SK-N-SH treated with all-trans-retinoic acid at 6 μM for 48 hours (cell line): ENCODE data around the gene BRF1.
"Not testable (repeated sequence)": the region's sequence is repeated elsewhere in the genome, so short reads cannot be mapped to it uniquely, and the experiment has no call there.

Source experiments
- ATAC-seq: fragments of 200-7000 bp; cut with Tn5 transposase; 3 replicates; pipeline ENCODE4 v1.9.1; 2020; ENCODE audit warnings: mild to moderate bottlenecking, moderate library complexity
- ARNTL ChIP-seq: fragments of 450-650 bp; formaldehyde crosslinking; IDR thresholded peaks from 2 replicates; pipeline ENCODE4 v1.5.0; 2020; ENCODE audit warnings: low read depth, mild to moderate bottlenecking, moderate library complexity, borderline replicate concordance
- BACH2 ChIP-seq: fragments of 250-450 bp; sonication (Bioruptor Pico); IDR thresholded peaks from 2 replicates; pipeline ENCODE4 v1.9.0; 2021; ENCODE audit warnings: mild to moderate bottlenecking, borderline replicate concordance
- CSDC2 ChIP-seq: fragments of 250-450 bp; sonication (Bioruptor Pico); IDR thresholded peaks from 2 replicates; pipeline ENCODE4 v1.5.0; 2020; ENCODE audit warnings: mild to moderate bottlenecking, moderate library complexity
- ESRRG ChIP-seq: fragments of 250-450 bp; sonication (Bioruptor Pico); IDR thresholded peaks from 2 replicates; pipeline ENCODE4 v1.6.1; 2021; ENCODE audit warnings: mild to moderate bottlenecking
- ISL1 ChIP-seq: fragments of 250-450 bp; sonication (Bioruptor Pico); IDR thresholded peaks from 2 replicates; pipeline ENCODE4 v2.1.2; 2022; ENCODE audit warnings: mild to moderate bottlenecking, moderate library complexity
- OSR1 ChIP-seq: fragments of 250-450 bp; sonication (Bioruptor Pico); IDR thresholded peaks from 2 replicates; pipeline ENCODE4 v1.8.0; 2022; ENCODE audit warnings: moderate library complexity, mild to moderate bottlenecking, inconsistent platforms
- PPARA ChIP-seq: fragments of 250-450 bp; sonication (Bioruptor Pico); IDR thresholded peaks from 2 replicates; pipeline ENCODE4 v1.5.0; 2020; ENCODE audit warnings: mild to moderate bottlenecking, borderline replicate concordance
- RARB ChIP-seq: fragments of 250-450 bp; sonication (Bioruptor Pico); IDR thresholded peaks from 2 replicates; pipeline ENCODE4 v1.8.0; 2021; ENCODE audit warnings: mild to moderate bottlenecking, moderate library complexity
- SNAI2 ChIP-seq: fragments of 250-450 bp; sonication (Bioruptor Pico); IDR thresholded peaks from 2 replicates; pipeline ENCODE4 v1.5.0; 2020; ENCODE audit warnings: mild to moderate bottlenecking, moderate library complexity
- TCF4 ChIP-seq: fragments of 250-450 bp; sonication (Bioruptor Pico); IDR thresholded peaks from 2 replicates; pipeline ENCODE4 v1.8.0; 2021; ENCODE audit warnings: mild to moderate bottlenecking, moderate library complexity, borderline replicate concordance
- TOX ChIP-seq: fragments of 250-450 bp; sonication (Bioruptor Pico); IDR thresholded peaks from 2 replicates; pipeline ENCODE4 v1.8.0; 2021; ENCODE audit warnings: mild to moderate bottlenecking, moderate library complexity, borderline replicate concordance
- ZC3H10 ChIP-seq: fragments of 250-450 bp; sonication (Bioruptor Pico); IDR thresholded peaks from 2 replicates; pipeline ENCODE4 v1.5.1; 2021; ENCODE audit warnings: mild to moderate bottlenecking, moderate library complexity
- ZFP3 ChIP-seq: fragments of 250-450 bp; sonication (Bioruptor Pico); IDR thresholded peaks from 2 replicates; pipeline ENCODE4 v1.5.0; 2020; ENCODE audit warnings: mild to moderate bottlenecking, moderate library complexity
- ZFP30 ChIP-seq: fragments of 450-650 bp; formaldehyde crosslinking; IDR thresholded peaks from 2 replicates; pipeline ENCODE4 v1.5.0; 2022; ENCODE audit warnings: mild to moderate bottlenecking, moderate library complexity
- ZNF565 ChIP-seq: fragments of 450-650 bp; formaldehyde crosslinking; conservative IDR thresholded peaks from 2 replicates; pipeline ENCODE4 v1.5.0; 2020; ENCODE audit warnings: low read depth, mild to moderate bottlenecking, moderate library complexity
- TF ChIP-seq, protein P1 (sequence below): fragments of 250-450 bp; sonication (Bioruptor Pico); IDR thresholded peaks from 2 replicates; pipeline ENCODE4 v1.5.1; 2020; ENCODE audit warnings: low read depth, mild to moderate bottlenecking, moderate library complexity
- TF ChIP-seq, protein P2 (sequence below): fragments of 250-450 bp; sonication (Bioruptor Pico); IDR thresholded peaks from 2 replicates; pipeline ENCODE4 v1.5.0; 2020; ENCODE audit warnings: mild to moderate bottlenecking, moderate library complexity
- TF ChIP-seq, protein P3 (sequence below): fragments of 250-450 bp; sonication (Bioruptor Pico); IDR thresholded peaks from 2 replicates; pipeline ENCODE4 v1.5.1; 2021; ENCODE audit warnings: mild to moderate bottlenecking, moderate library complexity
- TF ChIP-seq, protein P4 (sequence below): fragments of 250-450 bp; sonication (Bioruptor Pico); IDR thresholded peaks from 2 replicates; pipeline ENCODE4 v1.8.0; 2021; ENCODE audit warnings: low read depth, mild to moderate bottlenecking, moderate library complexity, borderline replicate concordance

Gene BRF1

DNA sequence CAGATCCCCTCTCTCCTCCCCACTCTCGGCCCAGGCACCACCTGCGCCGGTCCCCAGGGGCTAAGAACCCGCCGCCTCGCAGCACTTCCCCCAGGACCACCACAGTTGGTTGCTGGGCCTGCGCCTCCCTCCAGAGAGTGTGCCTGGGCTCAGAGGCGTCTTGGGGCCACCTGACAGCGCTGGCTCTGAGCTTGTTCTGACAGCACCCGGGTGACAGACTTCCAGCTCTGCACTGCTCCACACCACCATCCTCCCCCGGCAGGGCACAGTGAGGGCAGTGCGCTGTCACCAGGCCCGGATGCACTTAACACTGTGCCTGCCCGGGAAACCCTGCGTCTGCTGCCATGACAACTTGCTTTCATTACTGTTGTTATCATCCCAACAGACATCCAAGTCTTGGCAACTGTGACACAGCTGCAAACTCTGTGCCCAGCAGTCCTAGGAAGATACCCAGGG lies 6.6 kb downstream of the BRF1 start:
- TF ChIP-seq TCF4 (CRISPR knock-in tag) (peak; percentile 45; the same call in 1 of the 2 replicates), ESRRG (no peak)
- ATAC-seq, result peak; percentile 98

DNA sequence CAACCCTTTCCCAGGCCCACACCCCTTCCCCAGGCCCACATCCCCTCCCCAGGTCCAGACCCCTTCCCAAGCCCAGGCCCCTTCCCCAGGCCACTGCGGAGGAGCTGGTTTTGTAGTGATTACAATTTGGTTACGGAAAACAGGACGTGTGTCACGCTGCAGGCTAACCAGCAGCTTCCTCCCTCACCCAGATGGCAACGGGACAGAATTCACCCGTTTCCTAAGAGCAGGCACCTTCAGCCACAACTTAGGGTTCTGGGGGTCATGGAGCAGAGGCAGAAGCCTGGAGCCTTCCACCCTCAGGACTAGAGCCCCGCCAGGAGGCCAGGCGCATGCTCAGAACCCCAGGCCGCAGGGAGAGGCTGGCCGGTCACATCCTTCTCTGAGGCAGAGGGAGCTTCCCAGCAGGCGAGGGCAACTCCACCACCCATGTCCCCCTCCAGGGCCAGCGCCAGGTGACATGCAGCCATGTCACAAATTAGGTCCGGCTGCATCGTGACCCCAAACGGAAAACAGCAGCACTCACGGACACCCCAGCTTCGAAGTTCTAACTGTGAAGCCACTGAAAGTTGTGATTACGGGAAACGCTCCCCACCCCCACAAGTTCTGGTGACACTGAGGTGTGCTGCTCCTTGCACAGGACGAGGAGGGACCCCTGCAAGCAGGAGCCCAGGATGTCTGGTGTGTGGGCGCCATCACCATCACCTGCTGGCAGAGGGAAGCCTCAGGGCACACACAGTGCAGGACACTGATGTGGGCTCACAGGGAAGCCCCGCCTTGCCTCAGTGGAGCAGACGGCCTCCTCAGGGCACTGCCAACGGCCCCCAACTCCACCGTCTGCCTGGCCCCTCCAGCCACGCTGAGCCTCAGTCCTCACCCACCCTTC lies 7.7 kb downstream of the BRF1 start:
- ATAC-seq, result no peak
- no peak for TF ChIP-seq ZFP30 (CRISPR knock-in tag)

DNA sequence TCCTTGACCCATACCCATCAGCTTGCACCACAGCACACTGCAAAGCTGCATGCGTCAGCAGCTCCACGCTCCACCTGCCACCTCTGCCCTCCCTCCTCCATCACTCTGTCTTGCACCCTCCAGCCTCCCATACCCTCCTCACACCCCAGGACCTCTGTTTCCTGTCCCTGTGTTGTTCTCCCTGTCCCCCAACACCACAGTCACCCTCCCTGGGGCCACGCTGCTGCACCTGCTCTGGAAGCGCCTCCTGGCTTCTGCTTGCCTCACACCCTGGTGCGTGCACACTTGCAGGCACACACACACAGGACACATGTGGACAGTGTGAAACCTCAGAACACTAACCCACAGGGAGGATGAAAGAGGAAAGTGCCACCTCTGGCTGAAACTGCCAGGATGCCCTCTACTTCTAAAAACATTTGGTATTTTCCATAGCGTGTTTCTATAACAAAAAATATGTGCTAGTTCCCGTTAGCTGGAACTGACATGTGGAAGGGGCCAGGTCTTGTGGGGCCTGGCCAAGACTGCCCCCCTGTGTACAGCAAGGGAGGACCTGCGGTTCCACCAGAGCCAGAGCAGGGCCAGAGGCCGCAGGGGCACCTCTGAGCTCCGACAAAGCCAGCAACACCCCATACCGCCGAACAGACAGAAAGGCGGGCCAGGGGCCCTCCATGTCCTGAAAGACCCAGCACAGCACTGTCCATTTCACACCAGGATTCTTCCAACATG lies 10.0 kb downstream of the BRF1 start:
- no peak for ATAC-seq

DNA sequence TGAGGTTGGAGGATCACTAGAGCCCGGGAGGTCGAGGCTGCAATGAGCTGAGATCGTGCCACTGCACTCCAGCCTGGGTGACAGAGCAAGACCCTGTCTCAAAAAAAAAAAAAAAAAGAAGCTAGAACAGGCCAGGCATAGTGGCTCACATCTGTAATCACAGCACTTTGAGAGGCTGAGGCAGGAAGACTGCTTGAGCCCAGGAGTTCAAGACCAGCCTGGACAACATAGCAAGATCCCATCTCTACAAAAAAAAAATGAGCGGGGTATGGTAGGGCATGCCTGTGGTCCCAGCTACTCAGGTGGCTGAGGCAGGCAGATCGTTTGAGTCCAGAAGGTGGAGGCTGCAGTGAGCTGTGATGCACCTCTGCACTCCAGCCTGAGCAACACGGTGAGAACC lies 11.9 kb downstream of the BRF1 start:
- ATAC-seq, result not testable (repeated sequence)

More for the DNA sequence above, 10.0 kb downstream of the BRF1 start:
- TF ChIP-seq, protein P1, sequence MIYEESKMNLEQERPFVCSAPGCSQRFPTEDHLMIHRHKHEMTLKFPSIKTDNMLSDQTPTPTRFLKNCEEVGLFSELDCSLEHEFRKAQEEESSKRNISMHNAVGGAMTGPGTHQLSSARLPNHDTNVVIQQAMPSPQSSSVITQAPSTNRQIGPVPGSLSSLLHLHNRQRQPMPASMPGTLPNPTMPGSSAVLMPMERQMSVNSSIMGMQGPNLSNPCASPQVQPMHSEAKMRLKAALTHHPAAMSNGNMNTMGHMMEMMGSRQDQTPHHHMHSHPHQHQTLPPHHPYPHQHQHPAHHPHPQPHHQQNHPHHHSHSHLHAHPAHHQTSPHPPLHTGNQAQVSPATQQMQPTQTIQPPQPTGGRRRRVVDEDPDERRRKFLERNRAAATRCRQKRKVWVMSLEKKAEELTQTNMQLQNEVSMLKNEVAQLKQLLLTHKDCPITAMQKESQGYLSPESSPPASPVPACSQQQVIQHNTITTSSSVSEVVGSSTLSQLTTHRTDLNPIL, result no peak
- no peak for TF ChIP-seq CSDC2 (CRISPR knock-in tag)
- TF ChIP-seq ARNTL (CRISPR knock-in tag), result no peak
- no peak for TF ChIP-seq ZNF565 (CRISPR knock-in tag)
- TF ChIP-seq RARB (CRISPR knock-in tag), result no peak
- no peak for TF ChIP-seq TCF4 (CRISPR knock-in tag)
- TF ChIP-seq TOX, result no peak
- TF ChIP-seq, protein P2, sequence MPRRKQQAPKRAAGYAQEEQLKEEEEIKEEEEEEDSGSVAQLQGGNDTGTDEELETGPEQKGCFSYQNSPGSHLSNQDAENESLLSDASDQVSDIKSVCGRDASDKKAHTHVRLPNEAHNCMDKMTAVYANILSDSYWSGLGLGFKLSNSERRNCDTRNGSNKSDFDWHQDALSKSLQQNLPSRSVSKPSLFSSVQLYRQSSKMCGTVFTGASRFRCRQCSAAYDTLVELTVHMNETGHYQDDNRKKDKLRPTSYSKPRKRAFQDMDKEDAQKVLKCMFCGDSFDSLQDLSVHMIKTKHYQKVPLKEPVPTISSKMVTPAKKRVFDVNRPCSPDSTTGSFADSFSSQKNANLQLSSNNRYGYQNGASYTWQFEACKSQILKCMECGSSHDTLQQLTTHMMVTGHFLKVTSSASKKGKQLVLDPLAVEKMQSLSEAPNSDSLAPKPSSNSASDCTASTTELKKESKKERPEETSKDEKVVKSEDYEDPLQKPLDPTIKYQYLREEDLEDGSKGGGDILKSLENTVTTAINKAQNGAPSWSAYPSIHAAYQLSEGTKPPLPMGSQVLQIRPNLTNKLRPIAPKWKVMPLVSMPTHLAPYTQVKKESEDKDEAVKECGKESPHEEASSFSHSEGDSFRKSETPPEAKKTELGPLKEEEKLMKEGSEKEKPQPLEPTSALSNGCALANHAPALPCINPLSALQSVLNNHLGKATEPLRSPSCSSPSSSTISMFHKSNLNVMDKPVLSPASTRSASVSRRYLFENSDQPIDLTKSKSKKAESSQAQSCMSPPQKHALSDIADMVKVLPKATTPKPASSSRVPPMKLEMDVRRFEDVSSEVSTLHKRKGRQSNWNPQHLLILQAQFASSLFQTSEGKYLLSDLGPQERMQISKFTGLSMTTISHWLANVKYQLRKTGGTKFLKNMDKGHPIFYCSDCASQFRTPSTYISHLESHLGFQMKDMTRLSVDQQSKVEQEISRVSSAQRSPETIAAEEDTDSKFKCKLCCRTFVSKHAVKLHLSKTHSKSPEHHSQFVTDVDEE (CRISPR knock-in tag), result no peak
- no peak for TF ChIP-seq ESRRG
- TF ChIP-seq PPARA, result no peak
- no peak for TF ChIP-seq SNAI2 (CRISPR knock-in tag)
- TF ChIP-seq ZFP30 (CRISPR knock-in tag), result no peak

DNA sequence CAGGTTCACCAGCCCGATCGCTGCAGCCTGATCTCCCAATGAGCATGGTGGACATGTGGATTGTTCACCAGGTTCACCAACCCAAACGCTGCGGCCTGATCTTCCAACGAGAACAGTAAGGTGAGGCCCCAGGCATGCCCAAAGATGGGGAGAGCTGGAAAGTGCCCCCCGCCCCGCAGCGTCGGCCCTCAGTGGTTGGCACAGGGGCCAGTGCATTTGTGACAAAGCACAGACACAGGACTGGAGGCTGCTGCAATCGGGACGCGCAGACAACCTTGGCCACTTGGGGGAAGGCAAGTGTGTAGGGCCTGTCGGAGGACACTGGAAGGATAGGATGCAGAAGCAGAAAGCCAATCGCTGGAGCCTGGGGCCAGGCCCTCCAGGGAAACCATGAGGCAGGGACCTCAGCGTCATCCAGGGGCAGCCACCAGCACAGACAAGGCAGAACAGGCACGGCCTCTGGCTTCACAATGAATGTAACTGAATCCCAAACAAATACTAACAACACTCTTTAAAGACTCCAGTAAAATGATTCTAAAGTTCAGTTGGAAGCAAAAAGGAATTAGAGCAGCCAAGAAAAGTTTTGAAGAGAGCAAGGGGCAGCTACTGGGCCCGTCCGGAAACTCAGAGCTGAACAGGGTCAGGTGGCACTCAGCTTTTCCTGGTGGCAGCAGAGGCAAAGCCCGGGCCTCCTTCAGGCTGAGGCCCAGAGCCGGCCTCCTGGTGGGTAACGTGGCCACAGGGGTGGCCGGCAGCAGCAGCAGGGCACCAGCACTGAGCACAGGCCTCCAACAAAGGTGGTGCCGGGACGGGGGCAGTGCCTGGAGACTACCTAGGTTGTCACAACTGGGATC lies 13.3 kb downstream of the BRF1 start:
- TF ChIP-seq ZFP3 (CRISPR knock-in tag) (no peak), BACH2 (CRISPR knock-in tag) (no peak)
- TF ChIP-seq, all 23 proteins: peak for 0
- peak; percentile 44 for ATAC-seq

DNA sequence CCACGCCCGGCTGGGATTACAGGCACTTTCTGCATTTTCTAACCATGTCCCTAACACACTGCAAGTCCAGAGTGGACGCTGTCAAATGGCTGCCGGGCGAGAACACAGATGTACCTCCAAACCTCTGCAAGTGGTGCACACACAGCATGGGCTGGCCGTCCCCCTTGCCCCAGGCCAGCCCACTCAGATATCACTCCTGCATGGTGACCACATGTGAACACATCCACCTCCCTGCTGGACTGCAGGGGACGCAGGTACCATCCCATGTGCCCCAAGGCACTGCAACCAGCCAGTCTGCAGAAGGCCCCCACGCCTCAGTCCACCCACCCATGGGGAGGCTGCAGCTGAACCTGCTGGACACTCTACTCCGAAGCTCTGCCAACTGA lies 14.0 kb downstream of the BRF1 start:
- TF ChIP-seq ESRRG, result no peak
- no peak for TF ChIP-seq TOX
- TF ChIP-seq SNAI2 (CRISPR knock-in tag), result no peak
- no peak for TF ChIP-seq ISL1 (CRISPR knock-in tag)
- TF ChIP-seq, protein P1, result no peak
- TF ChIP-seq ZFP30 (CRISPR knock-in tag), result no peak
- no peak for TF ChIP-seq OSR1 (CRISPR knock-in tag)
- TF ChIP-seq, protein P3, sequence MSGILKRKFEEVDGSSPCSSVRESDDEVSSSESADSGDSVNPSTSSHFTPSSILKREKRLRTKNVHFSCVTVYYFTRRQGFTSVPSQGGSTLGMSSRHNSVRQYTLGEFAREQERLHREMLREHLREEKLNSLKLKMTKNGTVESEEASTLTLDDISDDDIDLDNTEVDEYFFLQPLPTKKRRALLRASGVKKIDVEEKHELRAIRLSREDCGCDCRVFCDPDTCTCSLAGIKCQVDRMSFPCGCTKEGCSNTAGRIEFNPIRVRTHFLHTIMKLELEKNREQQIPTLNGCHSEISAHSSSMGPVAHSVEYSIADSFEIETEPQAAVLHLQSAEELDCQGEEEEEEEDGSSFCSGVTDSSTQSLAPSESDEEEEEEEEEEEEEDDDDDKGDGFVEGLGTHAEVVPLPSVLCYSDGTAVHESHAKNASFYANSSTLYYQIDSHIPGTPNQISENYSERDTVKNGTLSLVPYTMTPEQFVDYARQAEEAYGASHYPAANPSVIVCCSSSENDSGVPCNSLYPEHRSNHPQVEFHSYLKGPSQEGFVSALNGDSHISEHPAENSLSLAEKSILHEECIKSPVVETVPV (CRISPR knock-in tag), result no peak
- TF ChIP-seq ZC3H10 (CRISPR knock-in tag), result no peak
- TF ChIP-seq ZNF565 (CRISPR knock-in tag), result no peak
- TF ChIP-seq TCF4 (CRISPR knock-in tag), result no peak
- no peak for TF ChIP-seq RARB (CRISPR knock-in tag)
- no peak for TF ChIP-seq CSDC2 (CRISPR knock-in tag)
- TF ChIP-seq, protein P4, sequence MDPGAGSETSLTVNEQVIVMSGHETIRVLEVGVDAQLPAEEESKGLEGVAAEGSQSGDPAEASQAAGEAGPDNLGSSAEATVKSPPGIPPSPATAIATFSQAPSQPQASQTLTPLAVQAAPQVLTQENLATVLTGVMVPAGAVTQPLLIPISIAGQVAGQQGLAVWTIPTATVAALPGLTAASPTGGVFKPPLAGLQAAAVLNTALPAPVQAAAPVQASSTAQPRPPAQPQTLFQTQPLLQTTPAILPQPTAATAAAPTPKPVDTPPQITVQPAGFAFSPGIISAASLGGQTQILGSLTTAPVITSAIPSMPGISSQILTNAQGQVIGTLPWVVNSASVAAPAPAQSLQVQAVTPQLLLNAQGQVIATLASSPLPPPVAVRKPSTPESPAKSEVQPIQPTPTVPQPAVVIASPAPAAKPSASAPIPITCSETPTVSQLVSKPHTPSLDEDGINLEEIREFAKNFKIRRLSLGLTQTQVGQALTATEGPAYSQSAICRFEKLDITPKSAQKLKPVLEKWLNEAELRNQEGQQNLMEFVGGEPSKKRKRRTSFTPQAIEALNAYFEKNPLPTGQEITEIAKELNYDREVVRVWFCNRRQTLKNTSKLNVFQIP, result no peak

More for the DNA sequence above, 14.0 kb downstream of the BRF1 start:
- ATAC-seq, result no peak; the same call in 2 of the 3 replicates
